NCI-H2107 (cell line): Measurements from ENCODE around the gene ENTPD2.
A peak's percentile ranks its signal among the peaks of the same experiment; 100 is the strongest.
"Not testable (repeated sequence)": the region's sequence is repeated elsewhere in the genome, so short reads cannot be mapped to it uniquely, and the experiment has no call there.

Experiments used
- DNase-seq: peaks from one replicate; lab custom pipeline; 2025; lab: John Stamatoyannopoulos, UW

Gene ENTPD2

GRCh38 chr9:137064027-137064879, 10.4 kb upstream of the ENTPD2 start:
- no peak for DNase-seq

DNA sequence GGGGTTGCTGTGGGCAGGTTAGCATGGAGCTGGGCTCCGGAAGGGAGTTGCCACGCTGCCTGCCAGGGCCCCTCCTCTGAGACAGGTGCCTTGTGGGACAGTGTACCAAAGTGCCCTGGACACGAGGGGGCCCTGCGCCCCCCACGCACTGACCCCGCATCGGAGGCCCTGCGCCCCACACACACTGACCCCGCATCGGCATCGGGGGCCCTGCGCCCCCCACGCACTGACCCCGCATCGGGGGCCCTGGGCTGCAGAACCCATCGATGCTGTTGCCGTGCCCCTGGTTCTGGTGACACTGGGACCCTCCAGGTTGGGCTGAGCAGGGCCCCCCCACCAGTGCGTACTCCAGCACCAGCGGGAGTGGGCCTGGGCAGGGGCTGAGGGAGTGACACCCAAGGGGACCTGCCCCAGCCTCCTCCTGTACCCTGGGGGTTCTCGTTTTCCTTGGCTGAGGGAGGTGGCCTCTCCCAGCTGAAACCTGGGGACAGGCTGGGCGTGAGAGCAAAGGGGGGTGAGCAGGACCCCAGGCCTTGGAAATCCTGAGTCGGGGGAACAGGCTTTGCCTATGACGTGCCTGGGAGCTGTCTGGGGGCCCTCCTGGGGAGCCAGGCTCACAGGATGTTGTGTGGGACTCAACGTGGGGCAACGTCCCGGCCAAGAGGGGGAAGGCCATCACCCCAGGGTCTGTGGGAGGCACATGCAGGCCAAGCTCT, 9.6 kb upstream of the ENTPD2 start:
- no peak for DNase-seq

DNA sequence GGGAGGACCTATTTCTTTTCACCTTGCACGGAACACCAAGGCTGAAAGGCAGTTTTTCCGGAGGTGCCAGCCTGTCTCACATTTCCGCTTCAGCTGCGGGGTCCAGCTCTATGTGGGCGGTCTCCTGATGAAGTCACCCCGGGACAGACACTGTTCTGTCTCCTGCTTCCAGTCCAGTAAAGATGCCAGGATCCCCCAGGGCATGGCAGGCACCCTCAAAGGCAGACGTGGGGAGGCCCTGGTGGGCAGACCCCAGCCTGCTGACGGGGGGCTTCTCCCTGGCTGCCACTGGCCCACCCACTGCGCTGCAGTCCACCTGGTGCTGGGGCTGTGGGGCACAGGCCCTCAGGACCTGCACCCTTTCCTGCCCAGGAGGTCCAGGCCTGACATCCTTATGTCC, 8.9 kb upstream of the ENTPD2 start:
- not testable (repeated sequence) for DNase-seq

DNA sequence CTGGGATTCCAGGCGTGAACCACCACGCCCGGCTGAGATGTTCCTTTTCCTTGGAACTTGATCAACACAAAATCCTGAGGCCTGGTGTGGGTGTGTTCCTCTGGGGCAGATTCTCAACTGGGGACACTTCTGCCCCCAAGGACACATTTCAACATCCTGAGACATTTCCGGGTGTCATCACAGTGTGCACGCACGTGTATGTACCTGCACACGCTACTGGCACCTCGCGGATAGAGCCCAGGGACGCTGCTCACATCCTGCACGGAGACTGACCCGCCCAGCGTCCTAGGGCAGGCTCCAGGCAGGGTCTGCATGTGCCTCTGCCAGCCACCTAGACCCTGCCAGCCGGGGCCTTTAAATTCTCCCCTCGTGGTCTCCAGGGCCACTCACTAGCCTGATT, 8.5 kb upstream of the ENTPD2 start:
- DNase-seq = no peak

- no peak for DNase-seq
Measured at GRCh38 chr9:137058521-137059234, 4.8 kb upstream of the ENTPD2 start.

- no peak for DNase-seq
Measured at GRCh38 chr9:137057545-137057944, 3.7 kb upstream of the ENTPD2 start.

- no peak for DNase-seq
Measured at GRCh38 chr9:137056739-137057415, 3.0 kb upstream of the ENTPD2 start.

DNA sequence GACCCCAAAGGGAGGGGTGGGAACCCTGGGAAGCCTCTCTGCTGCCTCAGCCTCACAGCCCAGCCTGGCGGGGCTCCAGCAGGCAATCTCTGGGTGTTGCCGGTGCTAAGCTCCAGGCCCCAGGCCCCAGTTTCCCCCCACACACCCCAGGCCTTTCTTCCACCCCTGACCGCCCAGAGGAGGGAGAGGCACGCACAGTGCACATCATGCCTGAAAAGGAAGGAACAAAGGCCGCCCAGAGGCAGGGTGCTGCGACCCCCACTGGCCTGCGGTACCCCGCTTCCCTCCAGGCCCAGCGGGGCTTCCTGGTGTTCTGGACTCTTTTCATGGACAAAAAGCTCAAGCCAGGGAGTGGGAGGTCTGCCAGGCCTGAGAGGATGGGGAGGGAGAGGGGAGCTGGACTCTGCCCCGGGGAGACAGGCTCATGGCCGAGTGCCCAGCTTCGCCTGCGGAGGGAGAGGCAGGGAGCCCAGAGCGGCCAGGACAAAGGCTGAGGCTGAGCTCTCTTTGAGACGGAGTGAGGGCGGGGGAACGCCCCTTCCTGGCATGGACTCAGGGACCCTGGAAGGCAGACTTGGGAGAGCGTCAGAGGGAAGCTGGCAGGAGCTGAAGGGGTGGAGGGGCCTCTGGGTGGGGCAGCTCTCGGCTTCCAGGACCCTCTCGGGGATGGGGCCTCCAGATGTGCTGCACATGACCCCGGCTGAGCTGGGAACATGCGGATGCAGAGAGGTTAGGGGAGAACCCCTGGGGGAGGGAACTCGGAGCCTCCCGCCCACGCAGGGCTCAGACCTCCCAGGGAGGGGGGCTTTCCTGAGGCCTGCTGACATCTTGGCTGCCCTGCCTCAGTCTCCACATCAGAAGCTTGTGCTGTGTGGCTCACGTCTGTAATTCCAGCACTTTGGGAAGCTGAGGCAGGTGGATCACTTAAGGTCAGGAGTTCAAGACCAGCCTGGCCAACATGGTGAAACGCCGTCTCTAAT, 1.8 kb upstream of the ENTPD2 start:
- no peak for DNase-seq

- DNase-seq = no peak
Measured at GRCh38 chr9:137054932-137055384, 1.1 kb upstream of the ENTPD2 start.

DNA sequence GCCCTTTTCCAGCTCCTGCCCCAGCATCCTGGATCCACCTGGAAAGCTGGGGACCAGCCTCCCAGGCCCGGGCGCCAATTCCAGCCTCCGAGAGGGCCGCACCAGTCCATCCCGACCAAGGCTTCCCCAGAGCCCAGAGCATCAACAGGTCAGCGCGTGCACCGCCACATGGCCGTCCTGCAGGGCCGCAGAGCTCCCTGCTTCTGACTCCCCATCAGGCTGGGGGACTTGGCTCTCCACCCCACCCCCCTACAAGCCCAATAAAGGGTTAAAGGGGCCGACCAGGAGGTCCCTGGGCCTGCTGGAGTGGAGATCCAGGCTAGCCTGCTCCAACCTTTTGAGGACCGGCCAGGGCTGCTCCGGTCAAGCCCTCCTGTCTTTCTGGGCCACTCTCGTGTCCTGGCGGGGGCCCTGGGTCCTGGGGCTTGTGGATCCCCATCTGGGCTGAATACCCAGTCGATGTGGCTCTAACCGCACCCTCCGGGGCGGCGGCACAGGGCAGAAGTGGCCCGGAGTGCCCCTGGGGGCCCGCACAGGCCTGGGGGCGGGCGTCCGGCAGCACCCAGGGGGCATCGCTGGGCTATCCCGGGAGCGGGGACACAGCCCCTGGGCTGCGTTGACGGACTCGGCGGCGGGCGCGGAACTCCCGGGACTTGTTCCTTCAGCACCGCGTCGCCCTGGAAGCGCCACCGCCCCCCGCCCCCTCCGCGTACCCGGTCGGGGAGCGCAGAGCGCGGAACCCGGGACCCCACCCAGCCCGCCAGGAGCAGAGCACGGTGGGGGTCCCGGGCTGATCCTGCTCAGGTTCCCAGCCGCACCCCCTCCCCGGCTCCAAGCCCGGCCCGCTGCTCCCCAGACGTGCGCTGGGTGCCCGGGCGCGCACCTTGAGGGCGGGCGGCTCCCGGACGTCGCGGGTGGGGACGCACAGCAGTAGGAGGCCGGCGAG, 590 bp downstream of the ENTPD2 start:
- no peak for DNase-seq

DNA sequence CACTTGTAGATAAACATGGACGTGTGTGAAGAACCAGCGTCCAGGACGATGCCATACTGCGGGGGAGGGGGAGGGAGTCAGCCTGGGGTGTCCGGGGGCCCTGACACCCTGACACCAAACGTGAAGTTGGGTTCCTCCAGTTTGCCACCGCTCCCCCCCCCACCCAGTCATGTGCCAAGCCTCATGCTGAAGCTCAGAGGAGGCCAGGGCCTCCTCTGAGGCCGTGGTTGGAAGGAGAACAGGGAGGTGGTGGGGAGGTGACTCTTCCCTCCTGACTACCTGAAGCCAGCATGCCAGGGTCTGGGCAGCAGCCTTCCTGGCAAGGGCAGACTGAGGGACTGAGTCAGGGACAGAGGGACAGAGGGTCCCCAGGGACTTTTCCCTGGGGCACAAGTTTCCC, 1.6 kb downstream of the ENTPD2 start:
- DNase-seq = no peak

DNA sequence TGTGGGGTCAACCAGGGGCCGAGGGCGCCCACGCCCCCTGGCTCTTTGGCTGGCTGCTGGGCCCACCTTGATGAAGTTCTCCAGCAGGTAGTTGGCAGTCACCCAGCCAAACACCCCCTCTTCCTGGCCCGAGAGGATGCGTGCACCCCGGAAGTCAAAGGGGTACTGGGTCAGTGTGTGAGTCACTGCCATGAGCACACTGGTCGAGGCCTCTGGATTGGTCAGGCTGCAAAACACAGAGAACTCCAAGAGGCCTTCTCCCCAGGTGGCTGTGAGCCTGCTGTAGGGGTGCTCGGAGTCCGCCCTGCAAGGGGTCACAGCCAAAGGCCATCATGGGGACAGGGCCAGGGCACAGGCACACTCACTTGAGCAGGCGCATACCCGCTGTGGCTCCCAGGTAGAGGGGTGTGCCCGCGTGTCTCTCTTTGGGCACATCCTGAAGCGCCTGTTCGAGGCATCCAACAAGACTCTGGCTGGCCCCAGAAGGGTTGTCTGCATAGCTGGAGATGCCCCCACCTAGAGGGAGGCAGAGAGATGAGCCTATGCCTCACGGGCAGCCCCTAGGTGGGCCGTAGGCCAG, 2.6 kb downstream of the ENTPD2 start:
- DNase-seq = no peak

- DNase-seq = no peak
Measured at GRCh38 chr9:137050570-137050969, 3.3 kb downstream of the ENTPD2 start.

GRCh38 chr9:137049544-137050449, 4.1 kb downstream of the ENTPD2 start:
- no peak for DNase-seq

GRCh38 chr9:137048655-137049543, 5.0 kb downstream of the ENTPD2 start:
- DNase-seq = no peak

GRCh38 chr9:137046088-137046787, 7.6 kb downstream of the ENTPD2 start, which contains the start of gene NPDC1:
TSS of gene NPDC1 (minus strand) at chr9:137046177. CDS start at chr9:137045989, 188 bp downstream.
- peak; percentile 77 for DNase-seq
